ENCODE data around the gene BHLHE41. TPM values are rescaled to one million over a fixed set of nuclear protein-coding genes. Genes with fewer than 3 reads are reported as not detected.

Gene BHLHE41
- total RNA-seq, 1 donor from 2014 or later: 2.9 TPM

GRCh38 chr12:26122061-26122680, 2.7 kb downstream of the BHLHE41 start:
- H3K9me3 Mint-ChIP-seq (ENCODE audit: unreplicated experiment): no peaks in the 10 kb centered on the region
- Histone ChIP-seq H3K27me3 (ENCODE audit: insufficient read depth, low read length) (peaks cover 5% of the 10 kb centered on the region), H3K36me3 (ENCODE audit: insufficient read depth, low read length) (no peaks in the 10 kb centered on the region), H3K27ac (ENCODE audit: low read depth, low read length) (peak overlapping the region; percentile 67), H2AFZ (ENCODE audit: low read depth, low read length) (peak overlapping the region; percentile 28), H3K4me2 (ENCODE audit: low read length) (peak overlapping the region; percentile 95), H3K4me3 (ENCODE audit: insufficient read depth, low read depth, low read length) (peak overlapping the region; percentile 69), H3K9me3 (ENCODE audit: insufficient read depth, low read depth, low read length) (no peaks in the 10 kb centered on the region), H3K4me1 (ENCODE audit: insufficient read depth, low read length) (peaks cover 31% of the 10 kb centered on the region), H3K9ac (ENCODE audit: low read length) (peak overlapping the region; percentile 84), H4K20me1 (ENCODE audit: insufficient read depth, low read length) (no peaks in the 10 kb centered on the region), H3K79me2 (ENCODE audit: insufficient read depth, low read length) (peaks cover 38% of the 10 kb centered on the region)
- no peaks in the 10 kb centered on the region for H3K36me3 Mint-ChIP-seq (ENCODE audit: low read depth, unreplicated experiment)
- H3K4me1 Mint-ChIP-seq (ENCODE audit: low read depth, unreplicated experiment): peaks cover 3% of the 10 kb centered on the region
- peaks cover 22% of the 10 kb centered on the region for H3K27me3 Mint-ChIP-seq (ENCODE audit: low read depth, unreplicated experiment)
- no peak for DNase-seq (ENCODE audit: low read depth)
- H3K27ac Mint-ChIP-seq (ENCODE audit: unreplicated experiment): no peak overlapping the region
- TF ChIP-seq CTCF (IDR thresholded peaks at IDR 0.05; ENCODE audit: insufficient read depth, low read depth, low read length) (no peak), EZH2 (IDR thresholded peaks at IDR 0.05; ENCODE audit: insufficient read depth, low read length) (no peak)
- H3K4me3 Mint-ChIP-seq (ENCODE audit: unreplicated experiment): peak overlapping the region; percentile 81
- FAIRE-seq: no peak

GRCh38 chr12:26121323-26122060, 3.3 kb downstream of the BHLHE41 start:
- peak overlapping the region; percentile 95 for H3K4me2 ChIP-seq (ENCODE audit: low read length)
- Mint-ChIP-seq H3K4me3 (ENCODE audit: unreplicated experiment) (peak overlapping the region; percentile 81), H3K36me3 (ENCODE audit: low read depth, unreplicated experiment) (no peaks in the 10 kb centered on the region), H3K9me3 (ENCODE audit: unreplicated experiment) (no peaks in the 10 kb centered on the region), H3K27me3 (ENCODE audit: low read depth, unreplicated experiment) (peaks cover 19% of the 10 kb centered on the region), H3K4me1 (ENCODE audit: low read depth, unreplicated experiment) (peaks cover 4% of the 10 kb centered on the region), H3K27ac (ENCODE audit: unreplicated experiment) (no peak overlapping the region)
- H3K36me3 ChIP-seq (ENCODE audit: insufficient read depth, low read length): no peaks in the 10 kb centered on the region
- no peaks in the 10 kb centered on the region for H3K9me3 ChIP-seq (ENCODE audit: insufficient read depth, low read depth, low read length)
- no peak for DNase-seq (ENCODE audit: low read depth)
- peaks cover 5% of the 10 kb centered on the region for H3K27me3 ChIP-seq (ENCODE audit: insufficient read depth, low read length)
- H3K4me3 ChIP-seq (ENCODE audit: insufficient read depth, low read depth, low read length): peak overlapping the region; percentile 62
- H3K9ac ChIP-seq (ENCODE audit: low read length): peak overlapping the region; percentile 84
- TF ChIP-seq EZH2 (IDR thresholded peaks at IDR 0.05; ENCODE audit: insufficient read depth, low read length): no peak
- TF ChIP-seq CTCF (IDR thresholded peaks at IDR 0.05; ENCODE audit: insufficient read depth, low read depth, low read length): no peak
- H3K4me1 ChIP-seq (ENCODE audit: insufficient read depth, low read length): peaks cover 25% of the 10 kb centered on the region
- H4K20me1 ChIP-seq (ENCODE audit: insufficient read depth, low read length): no peaks in the 10 kb centered on the region
- peak overlapping the region; percentile 28 for H2AFZ ChIP-seq (ENCODE audit: low read depth, low read length)
- no peak overlapping the region for H3K27ac ChIP-seq (ENCODE audit: low read depth, low read length)
- H3K79me2 ChIP-seq (ENCODE audit: insufficient read depth, low read length): peaks cover 38% of the 10 kb centered on the region
- FAIRE-seq: no peak

Measured in astrocyte (in vitro differentiated cells and primary cell).